Ovary (tissue), 9 donors: Measurements from ENCODE around the gene MAST2. TPM values are rescaled to one million over a fixed set of nuclear protein-coding genes. Genes with fewer than 3 reads are reported as not detected.
"Not testable (repeated sequence)": the region's sequence is repeated elsewhere in the genome, so short reads cannot be mapped to it uniquely, and the experiment has no call there.

ENCODE experiments used
- DNase-seq, 5 donors: peaks; one replicate each; pipeline ENCODE4 v3.0.0-alpha.2; 2019 to 2020
- H3K27ac ChIP-seq, 2 donors: fragments of 200-600 bp; one replicate each; pipeline versions ENCODE4 v1.5.1 to v1.8.0; 2019 to 2022
- H3K27me3 ChIP-seq: fragments of 200-600 bp; one replicate; pipeline ENCODE4 v1.8.0; 2022
- H3K36me3 ChIP-seq: fragments of 200-600 bp; sonication (generic); one replicate; pipeline ENCODE4 v1.5.1; 2019
- H3K4me1 ChIP-seq: one replicate; pipeline ENCODE4 v1.8.1; 2013; ENCODE audit warnings: mild to moderate bottlenecking, moderate library complexity; ENCODE audit not compliant: insufficient read depth
- H3K4me3 ChIP-seq: fragments of 200-600 bp; sonication (generic); one replicate; pipeline ENCODE4 v1.5.1; 2017
- H3K9me3 ChIP-seq, 2 donors: fragments of 200-600 bp in 1 of 2; sonication (generic) in 1 of 2; one replicate each; pipeline versions ENCODE4 v1.5.1 to v1.8.1; 2013 to 2019; ENCODE audit warnings: mild to moderate bottlenecking in 1 of 2, moderate library complexity in 1 of 2
- CTCF ChIP-seq, 3 donors: fragments of 450-650 bp in 2 of 3; fragments of 200-600 bp in 1 of 3; IDR thresholded peaks; one replicate each; pipeline versions ENCODE4 v1.5.1 to v1.8.0; 2016 to 2022; ENCODE audit warnings: antibody characterized with exemption in 3 of 3, mild to moderate bottlenecking in 1 of 3
- EP300 ChIP-seq: sonication (generic); formaldehyde crosslinking; IDR thresholded peaks from one replicate; pipeline ENCODE4 v1.6.1; 2017; ENCODE audit warnings: antibody characterized with exemption
- POLR2A ChIP-seq: fragments of 450-650 bp; IDR thresholded peaks from one replicate; pipeline ENCODE4 v1.6.1; 2017; ENCODE audit warnings: antibody characterized with exemption, mild to moderate bottlenecking, moderate library complexity
- WGBS, 3 donors: extraction: QIAGEN DNeasy Blood & Tissue Kit in 1 of 3; methylation state at CpG; one replicate each; pipeline versions ENCODE4 v1.1.5 to v1.1.7; 2013 to 2017; 5-methylcytosine and 5-hydroxymethylcytosine counted together
- intact Hi-C, 4 donors: fragments of 100-400 bp; cut with DNase I; formaldehyde crosslinking; loops; one replicate each; pipeline versions ENCODE4 v1.11.0 to v1.15.1; 2022 to 2023
- polyA plus RNA-seq, 2 donors: library from polyadenylated mRNA; stranded (reverse); fragments of 200-250 nt in 1 of 2; fragments of 350-450 nt in 1 of 2; fragmentation: Illumina TruSeq in 1 of 2; extraction: RNeasy Lipid Tissue Mini Kit (QIAGEN cat#74804) in 1 of 2; gene quantifications; one replicate each; pipeline ENCODE4 v1.2.3, GENCODE V29; 2013 to 2014
- total RNA-seq, 7 donors: library from RNA; depleted of rRNA in 2 of 7; stranded (reverse); fragments of >200 nt in 2 of 7; fragmentation: NEBNext Ultra II Directional in 3 of 7; extraction: Animal tissue kit (Norgen Biotek cat#: 25700) in 3 of 7; gene quantifications; one replicate each; pipeline versions ENCODE4 v1.1.0 to v1.2.4, GENCODE V29; 2016 to 2023
- donor health status: DM: no; HTN: no; CAD: no; lungs with moderate emphysema.
- donor health status: DM: no; HTN: no; CAD: no.
- donor health status: Bipolar disorder and iron deficiency.
- donor health status: DM: yes; HTN: yes; CAD: no.
- donor health status: DM: no; HTN: no; CAD: no.
- donor health status: DM: yes; HTN: yes; CAD: no.

The MAST2 gene
- total and polyA plus RNA-seq, 9 donors: 22.6 to 50.4 (median 31.7) TPM

DNA sequence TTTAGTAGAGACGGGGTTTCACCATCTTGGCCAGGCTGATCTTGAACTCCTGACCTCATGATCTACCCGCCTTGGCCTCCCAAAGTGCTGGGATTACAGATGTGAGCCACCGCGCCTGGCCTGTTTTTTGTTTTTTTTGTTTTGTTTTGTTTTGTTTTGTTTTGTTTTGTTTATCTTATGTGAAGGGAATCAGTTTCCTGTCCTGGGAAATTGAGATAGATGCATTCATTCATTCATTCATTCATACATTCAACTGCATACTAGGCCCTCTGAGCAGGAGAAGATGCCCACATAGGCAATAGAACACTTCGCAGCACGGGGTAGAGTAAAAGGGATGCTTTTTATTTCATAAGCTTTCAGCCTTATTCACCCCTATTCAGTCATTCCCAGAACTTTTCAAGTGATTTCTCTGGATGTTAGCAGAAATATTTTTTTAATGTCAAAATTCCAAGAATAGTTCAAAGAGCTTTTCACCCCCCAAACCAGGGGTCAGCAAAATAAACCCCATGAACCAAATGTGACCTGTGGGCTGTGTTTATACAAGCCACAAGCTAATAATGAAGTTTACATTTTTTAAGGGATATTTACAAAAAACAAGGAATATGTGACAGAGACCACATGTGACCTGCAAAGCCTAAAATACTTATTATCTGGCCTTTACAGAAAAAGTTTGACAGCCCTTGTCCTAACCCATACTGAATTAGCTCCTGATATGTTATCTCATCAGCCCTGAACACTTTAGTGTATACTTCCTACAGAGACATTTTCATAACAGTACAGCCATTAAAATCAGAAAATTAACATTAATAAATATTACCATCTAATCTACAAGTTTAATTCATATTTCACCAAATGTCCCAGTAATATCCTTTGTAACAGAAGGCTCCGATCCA is 127.1 kb downstream of the MAST2 start:
- Histone ChIP-seq H3K9me3 (no peaks in the 10 kb centered on the region), H3K27ac (peak overlapping the region in 1 of 2 donors; percentile 17), H3K36me3 (no peaks in the 10 kb centered on the region), H3K4me1 (peaks cover 9% of the 10 kb centered on the region), H3K27me3 (no peaks in the 10 kb centered on the region), H3K4me3 (no peak overlapping the region)
- TF ChIP-seq EP300 (no peak), POLR2A (no peak), CTCF (IDR thresholded peaks at IDR 0.05) (no peak)
- DNase-seq: no peak
- WGBS, 3 donors: 16 to 53% (median 21%) methylated on average over 7 of the region's 7 CpGs
- intact Hi-C loops: no loop called here

- 85 to 87% (median 87%) methylated on average over 6 of the region's 6 CpGs for WGBS, 3 donors
- H3K27ac ChIP-seq, intact Hi-C loops, H3K27me3 ChIP-seq, H3K4me3 ChIP-seq, DNase-seq, H3K4me1 ChIP-seq, H3K9me3 ChIP-seq, H3K36me3 ChIP-seq: not testable (repeated sequence)
Observed at GRCh38 chr1:45932205-45932604, 128.8 kb downstream of the MAST2 start.

DNA sequence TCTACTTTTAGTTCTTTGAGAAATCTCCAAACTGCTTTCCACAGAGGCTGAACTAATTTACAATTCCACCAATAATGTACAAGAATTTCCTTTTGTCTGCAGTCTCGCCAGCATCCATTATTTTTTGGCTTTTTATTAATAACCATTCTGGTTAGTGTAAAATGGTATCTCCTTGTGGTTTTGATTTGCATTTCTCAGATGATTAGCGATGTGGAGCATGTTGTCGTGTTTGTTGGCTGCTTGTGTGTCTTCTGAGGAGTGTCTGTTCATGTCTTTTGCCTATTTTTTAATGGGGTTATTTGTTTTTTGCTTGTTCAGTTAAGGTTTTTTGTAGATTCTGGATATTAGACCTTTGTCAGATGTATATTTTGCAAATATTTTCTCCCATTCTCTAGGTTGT is 131.5 kb downstream of the MAST2 start:
- 73 to 84% (median 76%) methylated on average over 3 of the region's 3 CpGs for WGBS, 3 donors
- no peak for DNase-seq
- Histone ChIP-seq H3K27me3 (no peaks in the 10 kb centered on the region), H3K27ac (no peak overlapping the region), H3K9me3 (no peaks in the 10 kb centered on the region), H3K36me3 (no peaks in the 10 kb centered on the region), H3K4me1 (peaks cover 3% of the 10 kb centered on the region), H3K4me3 (no peak overlapping the region)
- no peak for TF ChIP-seq EP300
- no peak for TF ChIP-seq CTCF (IDR thresholded peaks at IDR 0.05)
- TF ChIP-seq POLR2A: no peak
- intact Hi-C loops: no loop called here

GRCh38 chr1:45938029-45938428 is 134.6 kb downstream of the MAST2 start:
- no peak for DNase-seq
- Histone ChIP-seq H3K36me3 (no peaks in the 10 kb centered on the region), H3K4me3 (no peak overlapping the region), H3K9me3 (no peaks in the 10 kb centered on the region), H3K4me1 (no peaks in the 10 kb centered on the region), H3K27ac (no peak overlapping the region), H3K27me3 (no peaks in the 10 kb centered on the region)
- TF ChIP-seq CTCF (IDR thresholded peaks at IDR 0.05) (no peak), EP300 (no peak), POLR2A (no peak)
- intact Hi-C loops: no loop called here

GRCh38 chr1:45942411-45942810 is 139.0 kb downstream of the MAST2 start:
- intact Hi-C loops: no loop called here
- peaks cover 2% of the 10 kb centered on the region for H3K4me1 ChIP-seq
- TF ChIP-seq CTCF (IDR thresholded peaks at IDR 0.05) (no peak), EP300 (no peak), POLR2A (no peak)
- H3K36me3 ChIP-seq: no peaks in the 10 kb centered on the region
- no peaks in the 10 kb centered on the region for H3K9me3 ChIP-seq
- H3K27ac ChIP-seq: no peak overlapping the region
- no peak overlapping the region for H3K4me3 ChIP-seq
- 90 to 98% (median 90%) methylated on average over 1 of the region's 1 CpG for WGBS, 3 donors
- no peak for DNase-seq
- no peaks in the 10 kb centered on the region for H3K27me3 ChIP-seq
